K562 (cell line): ENCODE results near the gene DPEP3. TPM values are rescaled to one million over a fixed set of nuclear protein-coding genes. Genes with fewer than 3 reads are reported as not detected.

Experiments
- ATAC-seq: fragments of 200-7000 bp; cut with Tn5 transposase; 3 replicates; pipeline ENCODE4 v1.9.1; 2020; ENCODE audit warnings: moderate library complexity
- BruUV-seq: library from RNA; stranded (reverse); fragments of 400-500 nt; replicated peaks from 2 replicates; lab custom pipeline; 2021; lab: Mats Ljungman, UMichigan
- CTCF ChIA-PET: fragments of 300-600 bp; formaldehyde crosslinking; extraction: SDS; loops from one replicate; lab custom pipeline; 2021; ENCODE audit warnings: low intra/inter-chr PET ratio; lab: Yijun Ruan, JAX
- POLR2A ChIA-PET: fragments of 300-600, 350-650 bp; sonication (Branson Sonifier 250); formaldehyde crosslinking; extraction: SDS; loops from one replicate; lab custom pipeline; 2021; ENCODE audit warnings: antibody characterized with exemption, inconsistent platforms; lab: Yijun Ruan, JAX
- DNase-seq, 4 experiments: peaks; one replicate each; pipeline versions ENCODE4 v3.0.0 to v3.0.0-alpha.2; 2011 to 2018; ENCODE audit warnings: low spot score in 3 of 4, mixed read lengths in 3 of 4; ENCODE audit errors: extremely low read depth in 1 of 4
- FAIRE-seq: peaks from 2 replicates; lab custom pipeline; 2011; peaks lifted over from hg19 to GRCh38; lab: Jason Lieb, UNC
- H2AFZ ChIP-seq: 2 replicates; pipeline ENCODE4 v1.6.0; 2011; ENCODE audit warnings: low read depth, low read length, control low read depth, inconsistent platforms
- H3K27ac ChIP-seq: fragments of 200-600 bp; 3 replicates; pipeline ENCODE4 v1.8.0; 2011; ENCODE audit warnings: low read depth, mild to moderate bottlenecking, control low read depth, inconsistent platforms, low read length, moderate library complexity, mixed read lengths; ENCODE audit errors: extremely low read depth
- H3K27me3 ChIP-seq, 2 experiments: fragments of 300-600 bp in 1 of 2; 2 replicates in 1 of 2; 3 replicates in 1 of 2; pipeline versions ENCODE4 v1.6.0 to v1.8.0; 2011; ENCODE audit warnings: inconsistent platforms in 2 of 2, low read length in 2 of 2, mild to moderate bottlenecking in 1 of 2, mixed read lengths in 1 of 2, moderate library complexity in 1 of 2; ENCODE audit not compliant: control insufficient read depth in 2 of 2, insufficient read depth in 2 of 2
- H3K36me3 ChIP-seq: fragments of 300-600 bp; 3 replicates; pipeline ENCODE4 v1.8.0; 2011; ENCODE audit warnings: mild to moderate bottlenecking, low read length, inconsistent platforms; ENCODE audit not compliant: control insufficient read depth, insufficient read depth
- H3K4me1 ChIP-seq, 2 experiments: fragments of 200-600 bp in 1 of 2; replicated peaks in 1 of 2; 2 replicates in 1 of 2; 3 replicates in 1 of 2; pipeline versions ENCODE4 v1.5.1 to v1.8.0; 2011; ENCODE audit warnings: inconsistent platforms in 2 of 2, low read length in 2 of 2, mild to moderate bottlenecking in 1 of 2, mixed read lengths in 1 of 2, moderate library complexity in 1 of 2; ENCODE audit not compliant: control insufficient read depth in 2 of 2, insufficient read depth in 2 of 2
- H3K4me2 ChIP-seq: 2 replicates; pipeline ENCODE4 v1.6.1; 2011; ENCODE audit warnings: low read length, control low read depth, inconsistent platforms, mixed read lengths; ENCODE audit not compliant: insufficient read depth
- H3K4me3 ChIP-seq: fragments of 200-600 bp; sonication (generic), shearing (Covaris generic); 2 replicates; pipeline ENCODE4 v1.5.1; 2016; ENCODE audit warnings: control low read depth, inconsistent platforms
- H3K79me2 ChIP-seq: fragments of 200-600 bp; 3 replicates; pipeline ENCODE4 v1.8.0; 2011; ENCODE audit warnings: low read length, inconsistent platforms; ENCODE audit not compliant: control insufficient read depth, insufficient read depth
- H3K9ac ChIP-seq, 2 experiments: 2 replicates each; pipeline versions ENCODE4 v1.6.0 to v1.6.1; 2011; ENCODE audit warnings: low read depth in 2 of 2, low read length in 2 of 2, control low read depth in 1 of 2, inconsistent platforms in 1 of 2, mild to moderate bottlenecking in 1 of 2, mixed read lengths in 1 of 2; ENCODE audit not compliant: insufficient read depth in 1 of 2
- H3K9me1 ChIP-seq: one replicate; pipeline ENCODE4 v1.6.0; 2011; ENCODE audit warnings: inconsistent platforms, mild to moderate bottlenecking, low read length, moderate library complexity; ENCODE audit not compliant: control insufficient read depth, insufficient read depth
- H3K9me3 ChIP-seq: replicated peaks from 2 replicates; pipeline ENCODE4 v1.5.1; 2011; ENCODE audit warnings: low read depth, low read length, inconsistent platforms; ENCODE audit not compliant: control insufficient read depth, insufficient read depth
- H4K20me1 ChIP-seq: replicated peaks from 2 replicates; pipeline ENCODE4 v1.6.1; 2011; ENCODE audit warnings: low read length, inconsistent platforms, mixed read lengths; ENCODE audit not compliant: control insufficient read depth, insufficient read depth
- FOXJ3 ChIP-seq: sonication (generic); formaldehyde crosslinking; IDR thresholded peaks from 2 replicates; pipeline ENCODE4 v1.4.0; 2020; ENCODE audit warnings: mild to moderate bottlenecking, missing genetic modification reagents
- ILF3 ChIP-seq: fragments of 450-650 bp; IDR thresholded peaks from 2 replicates; pipeline ENCODE4 v1.6.1; 2018; ENCODE audit warnings: antibody characterized with exemption, mild to moderate bottlenecking, moderate library complexity, borderline replicate concordance
- PTBP1 ChIP-seq: fragments of 200-400 bp; formaldehyde crosslinking; IDR thresholded peaks from 2 replicates; pipeline ENCODE4 v1.6.1; 2017; ENCODE audit warnings: low read depth, low read length
- RBFOX2 ChIP-seq: fragments of 200-400 bp; formaldehyde crosslinking; IDR thresholded peaks from 2 replicates; pipeline ENCODE4 v1.6.1; 2017; ENCODE audit warnings: low read depth, mild to moderate bottlenecking, low read length, moderate library complexity
- RBM22 ChIP-seq: fragments of 200-400 bp; formaldehyde crosslinking; IDR thresholded peaks from 2 replicates; pipeline ENCODE4 v1.6.1; 2018; ENCODE audit warnings: low read length, low read depth; ENCODE audit not compliant: poor library complexity, severe bottlenecking
- STAT5B ChIP-seq: fragments of 250-450 bp; sonication (Bioruptor Pico); IDR thresholded peaks from 2 replicates; pipeline ENCODE4 v1.8.0; 2021; ENCODE audit warnings: mild to moderate bottlenecking, inconsistent platforms
- TAF1 ChIP-seq: IDR thresholded peaks from 2 replicates; pipeline ENCODE4 v1.6.1; 2011; ENCODE audit warnings: mild to moderate bottlenecking, low read length, moderate library complexity; ENCODE audit not compliant: insufficient read depth, control insufficient read depth, severe bottlenecking; ENCODE audit errors: extremely low read depth
- ZNF75A ChIP-seq: fragments of 450-650 bp; formaldehyde crosslinking; IDR thresholded peaks from 2 replicates; pipeline ENCODE4 v1.4.0; 2020; ENCODE audit warnings: mild to moderate bottlenecking
- WGBS: fragments of 100-300 bp; shearing (Covaris generic); methylation state at CpG from one replicate; pipeline ENCODE4 v1.1.6; 2016; ENCODE audit warnings: low coverage, mixed read lengths; ENCODE audit not compliant: insufficient coverage; ENCODE audit errors: missing lambda C conversion rate; 5-methylcytosine and 5-hydroxymethylcytosine counted together
- in situ Hi-C: fragments of 300-500 bp; cut with MboI; formaldehyde crosslinking; loops from 4 replicates; pipeline ENCODE4 v1.15.0; 2018; ENCODE audit warnings: inconsistent platforms, mixed read lengths
- intact Hi-C: fragments of 100-400 bp; cut with micrococcal nuclease; formaldehyde crosslinking; loops from 2 replicates; pipeline ENCODE4 v1.14.2; 2022
- polyA plus RNA-seq, 8 experiments: library from polyadenylated mRNA; depleted of rRNA in 4 of 8; stranded (reverse) in 5 of 8; unstranded in 3 of 8; fragments of >200 nt; fragmentation: Nextera tagmentation in 2 of 8; fragmentation: Illumina TruSeq in 1 of 8; extraction: Ambion mirVana in 2 of 8; extraction: Trizol in 1 of 8; gene quantifications; 2 replicates each; pipeline versions ENCODE4 v1.2.1 to v1.2.3, GENCODE V29; 2011 to 2014; ENCODE audit warnings: inconsistent platforms in 1 of 8, missing spikeins in 1 of 8
- total RNA-seq, 7 experiments: library from RNA; depleted of rRNA in 6 of 7; stranded (reverse); fragments of >200 nt in 6 of 7; fragmentation: Illumina TruSeq in 2 of 7; extraction: Trizol in 2 of 7; gene quantifications; 2 replicates each; pipeline versions ENCODE4 v1.2.1 to v1.2.3, GENCODE V29; 2011 to 2021; ENCODE audit warnings: low replicate concordance in 1 of 7
- TF ChIP-seq, protein P1 (sequence below): sonication (generic); formaldehyde crosslinking; IDR thresholded peaks from 2 replicates; pipeline ENCODE4 v1.8.1; 2023; ENCODE audit warnings: mild to moderate bottlenecking, missing genetic modification reagents

DPEP3 gene
- total and polyA plus RNA-seq, 9 of the 15 experiments (the other 6 are each of a cell fraction or from before 2014, with no cell fraction given): not detected

DNA sequence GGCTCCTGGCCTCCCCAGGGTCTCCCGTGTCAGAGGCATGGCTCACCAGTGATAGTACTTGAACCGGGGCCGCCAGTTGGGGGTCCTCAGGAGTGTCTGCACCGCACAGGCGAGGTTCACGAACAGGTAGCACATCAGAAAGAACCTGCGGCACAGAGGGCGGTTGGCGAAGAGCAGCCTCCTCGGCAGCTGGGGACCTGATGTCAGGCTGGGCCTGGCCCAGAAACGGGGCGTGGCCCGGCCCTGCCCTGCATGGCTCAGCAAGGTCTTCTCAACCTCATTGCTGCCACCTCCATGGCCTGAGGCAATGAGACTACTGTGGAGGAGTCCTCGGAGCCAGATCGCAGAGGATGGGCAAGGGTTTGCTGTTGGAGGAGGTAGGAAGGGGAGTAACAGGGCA, 32.3 kb downstream of the DPEP3 start (continued):
- no peak for TF ChIP-seq TAF1
- no peak for TF ChIP-seq PTBP1
- TF ChIP-seq ILF3: no peak

DNA sequence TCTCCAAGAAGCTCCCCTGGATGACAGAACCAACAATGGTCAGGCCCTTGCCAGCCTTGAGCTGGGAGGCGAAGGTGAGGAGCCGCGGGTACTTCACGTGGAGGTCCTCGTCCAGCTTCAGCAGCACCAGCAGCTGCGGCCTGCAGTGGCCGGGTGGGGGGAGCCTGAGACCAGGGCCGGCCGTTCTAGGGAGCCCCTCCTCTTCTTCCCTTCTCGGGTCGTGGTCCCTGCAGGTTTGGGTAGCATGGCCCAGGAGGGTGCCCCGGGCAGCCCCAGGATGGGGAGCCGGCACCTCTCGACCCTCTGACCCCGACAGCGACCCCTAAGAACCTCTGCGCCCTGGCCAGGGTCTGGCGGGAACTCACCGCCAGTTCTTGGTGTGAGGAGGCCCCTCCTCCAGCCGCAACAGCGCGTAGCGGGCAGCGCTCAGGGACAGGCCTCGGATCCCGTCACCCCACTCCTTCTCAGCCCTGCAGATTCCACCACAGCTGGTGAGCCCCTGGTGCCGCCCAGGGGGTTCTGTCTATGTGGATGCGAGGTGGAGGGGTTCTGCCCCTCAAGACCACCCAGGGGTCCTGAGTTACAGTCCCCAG, 33.2 kb downstream of the DPEP3 start:
- in situ Hi-C loops (no loop called here), intact Hi-C loops (no loop called here)
- H3K4me3 ChIP-seq: no peak overlapping the region
- no peak for ATAC-seq
- no peaks in the 10 kb centered on the region for H3K9me1 ChIP-seq
- peaks cover 96% of the 10 kb centered on the region; the same call in 2 of the 3 replicates for H3K36me3 ChIP-seq
- ChIA-PET CTCF (no interaction called here), POLR2A (interaction anchor here (0.6 to 1.3 kb wide), 5 partner anchors 10 to 284 kb away, joined by 3 to 7 read pairs (median 3); partner anchors contain the start of gene PSMB10)
- H3K79me2 ChIP-seq: no peaks in the 10 kb centered on the region
- DNase-seq: no peak
- no peak overlapping the region for H3K4me2 ChIP-seq
- no peak overlapping the region for H3K9ac ChIP-seq
- H3K27me3 ChIP-seq: no peaks in the 10 kb centered on the region
- 95% methylated on average over 22 of the region's 28 CpGs for WGBS
- H4K20me1 ChIP-seq: peaks cover 12% of the 10 kb centered on the region; the same call in 1 of the 2 replicates
- H2AFZ ChIP-seq: no peak overlapping the region
- no peak overlapping the region for H3K27ac ChIP-seq
- BruUV-seq: no TSS peak
- no peaks in the 10 kb centered on the region; the same call in 1 of the 2 replicates for H3K9me3 ChIP-seq
- H3K4me1 ChIP-seq: peaks cover 7 to 58% of the 10 kb centered on the region in 2 experiments; a peak in 3 of 5 replicates
- no peak for FAIRE-seq
- TF ChIP-seq FOXJ3 (CRISPR knock-in tag) (no peak), RBM22 (peak; percentile 65), RBFOX2 (peak; percentile 51), ZNF75A (CRISPR knock-in tag) (no peak), STAT5B (CRISPR knock-in tag) (no peak)
- TF ChIP-seq, protein P1, sequence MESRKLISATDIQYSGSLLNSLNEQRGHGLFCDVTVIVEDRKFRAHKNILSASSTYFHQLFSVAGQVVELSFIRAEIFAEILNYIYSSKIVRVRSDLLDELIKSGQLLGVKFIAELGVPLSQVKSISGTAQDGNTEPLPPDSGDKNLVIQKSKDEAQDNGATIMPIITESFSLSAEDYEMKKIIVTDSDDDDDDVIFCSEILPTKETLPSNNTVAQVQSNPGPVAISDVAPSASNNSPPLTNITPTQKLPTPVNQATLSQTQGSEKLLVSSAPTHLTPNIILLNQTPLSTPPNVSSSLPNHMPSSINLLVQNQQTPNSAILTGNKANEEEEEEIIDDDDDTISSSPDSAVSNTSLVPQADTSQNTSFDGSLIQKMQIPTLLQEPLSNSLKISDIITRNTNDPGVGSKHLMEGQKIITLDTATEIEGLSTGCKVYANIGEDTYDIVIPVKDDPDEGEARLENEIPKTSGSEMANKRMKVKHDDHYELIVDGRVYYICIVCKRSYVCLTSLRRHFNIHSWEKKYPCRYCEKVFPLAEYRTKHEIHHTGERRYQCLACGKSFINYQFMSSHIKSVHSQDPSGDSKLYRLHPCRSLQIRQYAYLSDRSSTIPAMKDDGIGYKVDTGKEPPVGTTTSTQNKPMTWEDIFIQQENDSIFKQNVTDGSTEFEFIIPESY (CRISPR knock-in tag): peak; percentile 98
